Measurements from ENCODE around the gene USP6NL. TPM values are rescaled to one million over a fixed set of nuclear protein-coding genes. Genes with fewer than 3 reads are reported as not detected.

The USP6NL gene
- total and polyA plus RNA-seq, 2 of the 8 experiments (the other 6 are each of a cell fraction or from before 2014, with no cell fraction given), result 10.9 to 28.8 TPM

GRCh38 chr10:11557513-11557912 is 53.9 kb downstream of the USP6NL start:
- Histone ChIP-seq H4K5ac (ENCODE audit: insufficient read length, low read depth, low read length) (no peak overlapping the region), H3K79me2 (ENCODE audit: control insufficient read depth in 1 of 2, insufficient read depth in 2 of 2, low read length in 2 of 2) (peaks cover 0 to 89% of the 10 kb centered on the region in 2 experiments; a peak in 3 of 4 replicates), H3K27me3 (replicated peaks in 1 of 4; ENCODE audit: control insufficient read depth in 3 of 4, extremely low read depth in 1 of 4, insufficient read depth in 3 of 4, low read length in 3 of 4) (no peaks in the 10 kb centered on the region), H3K4me3 (ENCODE audit: extremely low read depth in 1 of 4, insufficient read depth in 2 of 4, low read depth in 3 of 4, low read length in 4 of 4) (no peak overlapping the region), H3K36me3 (ENCODE audit: control insufficient read depth in 2 of 4, insufficient read depth in 4 of 4, low read length in 3 of 4) (no peaks in the 10 kb centered on the region), H2AFZ (ENCODE audit: low read length) (no peak overlapping the region), H4K91ac (replicated peaks; ENCODE audit: insufficient read length, low read length) (no peak overlapping the region), H3K56ac (replicated peaks; ENCODE audit: insufficient read length, low read depth, low read length) (no peak overlapping the region), H3K23me2 (ENCODE audit: low read depth, low read length) (no peaks in the 10 kb centered on the region), H3K4me2 (ENCODE audit: insufficient read depth in 1 of 2, low read depth in 2 of 2, low read length in 2 of 2) (no peak overlapping the region), H3K23ac (ENCODE audit: insufficient read length) (no peak overlapping the region), H2BK15ac (ENCODE audit: low read length) (no peak overlapping the region), H2BK120ac (replicated peaks; ENCODE audit: low read depth, low read length) (no peak overlapping the region), H2BK20ac (ENCODE audit: low read length) (no peak overlapping the region), H2AK5ac (ENCODE audit: low read depth, low read length) (no peak overlapping the region), H4K20me1 (replicated peaks in 1 of 2; ENCODE audit: control insufficient read depth in 1 of 2, insufficient read depth in 2 of 2, low read length in 2 of 2) (peaks cover 2 to 5% of the 10 kb centered on the region in 2 experiments), H3K27ac (ENCODE audit: low read depth, low read length) (no peak overlapping the region), H3K4ac (replicated peaks; ENCODE audit: insufficient read length, low read depth, low read length) (no peak overlapping the region), H3K79me1 (ENCODE audit: low read depth, low read length) (no peaks in the 10 kb centered on the region; the same call in 1 of the 2 replicates), H2BK12ac (ENCODE audit: low read depth, low read length) (no peak overlapping the region), H3K14ac (ENCODE audit: insufficient read length) (no peak overlapping the region), H3K9me3 (ENCODE audit: insufficient read depth in 2 of 2, low read depth in 1 of 2, low read length in 1 of 2) (no peaks in the 10 kb centered on the region; a peak in 1 of 4 replicates), H2BK5ac (ENCODE audit: low read depth, low read length) (no peak overlapping the region), H3K18ac (ENCODE audit: extremely low read depth, low read length) (no peak overlapping the region), H3K4me1 (replicated peaks in 1 of 4; ENCODE audit: control insufficient read depth in 3 of 4, insufficient read depth in 4 of 4, low read length in 3 of 4) (peaks cover 0 to 2% (median 0%) of the 10 kb centered on the region in 4 experiments; a peak in 1 of 7 replicates), H3K9ac (replicated peaks in 1 of 4; ENCODE audit: extremely low read depth in 1 of 4, low read depth in 3 of 4, low read length in 3 of 4) (no peak overlapping the region), H4K8ac (ENCODE audit: extremely low read depth, insufficient read depth, low read length) (no peak overlapping the region)
- ChIA-PET POLR2A (ENCODE audit: partially characterized antibody) (no interaction called here), CTCF (ENCODE audit: partially characterized antibody) (no interaction called here)
- WGBS, 2 experiments (ENCODE audit: extremely low coverage in 1 of 2, insufficient coverage in 1 of 2, insufficient read length in 1 of 2, insufficient replicate concordance in 2 of 2, low coverage in 1 of 2, low lambda C conversion rate in 2 of 2, missing lambda C conversion rate in 1 of 2), result 93 to 100% methylated on average over 1 to 7 of the region's 7 CpGs
- FAIRE-seq (no peak), DNase-seq (ENCODE audit: low read depth in 1 of 2, low spot score in 2 of 2) (no peak)
- TF ChIP-seq BACH1 (IDR thresholded peaks at IDR 0.05; ENCODE audit: low read length), result no peak
- TF ChIP-seq FOSL1 (IDR thresholded peaks at IDR 0.05; ENCODE audit: insufficient read depth, low read depth, low read length), result no peak
- TF ChIP-seq HDAC2 (IDR thresholded peaks at IDR 0.05; ENCODE audit: borderline replicate concordance in 1 of 2, low read depth in 2 of 2, low read length in 2 of 2), result no peak
- TF ChIP-seq JUN (IDR thresholded peaks at IDR 0.05; ENCODE audit: low read depth, low read length), result no peak
